Activated effector memory CD4-positive, alpha-beta T cell treated with anti-CD3 and anti-CD28 coated beads, Interleukin-2, amount 50 U/mL, for 16 hours (primary cell): ENCODE measurements around the gene MRTFA.
"Not testable (repeated sequence)": the region's sequence is repeated elsewhere in the genome, so short reads cannot be mapped to it uniquely, and the experiment has no call there.

ENCODE experiments used
- DNase-seq: peaks from one replicate; pipeline ENCODE4 v3.0.0-alpha.2; 2020

MRTFA gene

GRCh38 chr22:40542821-40543540 is 93.5 kb downstream of the MRTFA start:
- DNase-seq, result no peak

- DNase-seq, result no peak
Observed at GRCh38 chr22:40541300-40541699, 95.2 kb downstream of the MRTFA start.

DNA sequence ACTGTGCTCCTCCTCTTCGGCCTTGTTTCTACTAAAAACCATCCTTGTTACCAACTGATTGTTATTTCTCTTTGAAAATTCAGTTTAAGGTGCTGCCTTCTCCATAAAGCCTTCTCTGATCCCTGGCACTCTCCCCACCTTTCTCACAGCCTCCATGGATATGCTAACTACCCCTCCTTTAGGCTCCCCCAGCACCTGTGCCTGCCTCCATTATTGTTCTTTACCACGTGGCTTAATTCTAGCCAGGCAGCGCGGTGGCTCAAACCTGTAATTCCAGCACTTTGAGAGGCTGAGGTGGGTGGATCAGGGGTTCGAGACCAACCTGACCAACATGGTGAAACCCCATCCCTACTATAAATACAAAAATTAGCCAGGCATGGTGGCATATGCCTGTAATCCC is 96.3 kb downstream of the MRTFA start:
- no peak for DNase-seq

GRCh38 chr22:40536149-40536548 is 100.4 kb downstream of the MRTFA start:
- not testable (repeated sequence) for DNase-seq

DNA sequence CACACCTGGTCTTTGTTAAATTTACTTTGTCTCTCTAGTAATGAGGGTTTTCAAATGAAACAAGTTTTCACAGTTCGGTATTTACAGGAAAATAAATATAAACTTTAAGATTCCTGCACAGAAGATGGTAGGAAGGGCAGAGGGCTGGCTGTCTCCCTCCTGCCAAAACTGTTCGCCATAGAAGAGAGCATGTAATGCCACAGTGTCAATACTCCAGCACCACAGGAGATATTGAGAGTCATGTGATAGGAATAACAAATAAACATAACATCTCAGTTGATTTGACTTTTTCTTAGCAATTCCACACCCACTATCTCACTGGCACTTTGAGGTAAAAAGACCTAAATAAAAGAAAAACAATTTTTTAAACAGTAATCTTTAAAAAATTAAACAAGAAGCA is 100.9 kb downstream of the MRTFA start:
- no peak for DNase-seq

- DNase-seq, result no peak
Observed at GRCh38 chr22:40535189-40535512, 101.4 kb downstream of the MRTFA start.

DNA sequence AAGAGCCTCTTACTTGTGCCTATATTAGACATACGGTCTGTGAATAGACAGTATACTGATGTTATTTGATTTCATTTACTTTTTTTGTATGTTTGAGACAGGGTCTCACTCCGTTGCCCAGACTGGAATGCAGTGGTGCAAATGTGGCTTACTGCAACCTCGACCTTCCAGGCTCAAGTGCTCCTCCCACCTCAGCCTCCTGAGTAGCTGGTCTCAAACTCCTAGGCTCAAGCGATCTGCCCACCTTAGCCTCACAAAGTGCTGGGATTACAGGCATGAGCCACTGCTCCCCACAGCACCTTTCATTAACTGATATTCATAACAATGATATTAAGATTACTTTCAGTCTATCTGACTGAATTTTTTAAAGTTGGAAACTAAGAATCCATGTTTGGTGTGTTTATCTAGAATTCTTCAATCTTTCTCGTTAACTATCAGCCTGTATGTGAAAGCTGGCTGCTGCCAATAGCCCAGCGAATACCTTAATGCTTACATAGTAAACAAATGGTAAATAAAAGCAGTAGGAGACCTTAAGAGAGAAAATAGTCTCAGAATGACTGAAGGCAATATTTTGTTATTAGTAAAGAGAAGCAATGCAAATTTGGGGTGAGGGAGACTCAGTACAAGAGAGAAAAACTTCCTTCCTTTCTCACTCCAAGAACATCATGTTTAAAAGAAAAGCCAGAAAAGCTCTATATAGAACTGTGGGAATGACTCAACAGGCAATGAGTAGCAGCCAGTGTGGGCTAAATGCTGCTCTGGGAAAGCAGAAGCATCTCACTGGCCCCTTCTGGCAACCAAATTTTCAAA is 101.9 kb downstream of the MRTFA start:
- DNase-seq, result no peak

GRCh38 chr22:40533712-40534378 is 102.7 kb downstream of the MRTFA start:
- DNase-seq, result peak; percentile 78

- DNase-seq, result no peak
Observed at GRCh38 chr22:40531951-40532900, 104.3 kb downstream of the MRTFA start.

- not testable (repeated sequence) for DNase-seq
Observed at GRCh38 chr22:40530391-40530790, 106.1 kb downstream of the MRTFA start.

GRCh38 chr22:40529821-40530220 is 106.7 kb downstream of the MRTFA start:
- no peak for DNase-seq

- no peak for DNase-seq
Observed at GRCh38 chr22:40526960-40527359, 109.6 kb downstream of the MRTFA start.

GRCh38 chr22:40525250-40525884 is 111.2 kb downstream of the MRTFA start:
- peak; percentile 89 for DNase-seq

DNA sequence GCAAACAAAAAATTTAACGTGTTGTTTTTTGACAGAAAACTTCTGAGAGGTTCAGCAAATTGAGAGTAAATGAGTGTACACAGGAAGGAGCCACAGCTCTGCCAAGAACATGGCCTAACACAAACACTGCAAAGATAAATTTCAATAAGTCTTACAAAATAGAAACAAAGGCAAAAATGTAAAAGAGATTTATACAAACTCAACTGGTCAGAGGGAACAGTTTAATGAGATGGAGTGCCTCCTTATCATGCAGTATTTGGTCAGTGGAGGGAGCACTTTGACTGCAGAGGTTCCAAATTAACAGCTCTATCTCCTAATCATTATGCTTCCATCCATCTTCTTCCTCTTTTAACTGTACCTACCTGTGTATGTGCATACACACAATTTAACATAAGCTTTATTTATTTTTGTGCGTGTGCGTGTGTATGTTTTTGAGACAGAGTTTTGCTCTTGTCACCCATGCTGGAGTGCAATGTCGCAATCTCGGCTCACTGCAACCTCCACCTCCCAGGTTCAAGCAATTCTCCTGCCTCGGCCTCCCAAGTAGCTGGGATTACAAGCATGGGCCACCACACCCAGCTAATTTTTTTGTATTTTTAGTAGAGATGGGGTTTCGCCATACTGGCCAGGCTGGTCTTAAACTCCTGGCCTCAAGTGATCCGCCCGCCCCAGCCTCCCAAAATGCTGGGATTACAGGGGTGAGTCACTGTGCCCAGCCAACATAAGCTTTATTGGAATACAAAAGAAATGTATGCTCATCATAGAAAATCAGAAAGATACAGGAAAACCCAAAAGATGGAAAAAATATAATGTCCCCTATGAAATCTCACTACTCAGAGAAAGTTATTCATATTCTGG is 111.9 kb downstream of the MRTFA start:
- no peak for DNase-seq

DNA sequence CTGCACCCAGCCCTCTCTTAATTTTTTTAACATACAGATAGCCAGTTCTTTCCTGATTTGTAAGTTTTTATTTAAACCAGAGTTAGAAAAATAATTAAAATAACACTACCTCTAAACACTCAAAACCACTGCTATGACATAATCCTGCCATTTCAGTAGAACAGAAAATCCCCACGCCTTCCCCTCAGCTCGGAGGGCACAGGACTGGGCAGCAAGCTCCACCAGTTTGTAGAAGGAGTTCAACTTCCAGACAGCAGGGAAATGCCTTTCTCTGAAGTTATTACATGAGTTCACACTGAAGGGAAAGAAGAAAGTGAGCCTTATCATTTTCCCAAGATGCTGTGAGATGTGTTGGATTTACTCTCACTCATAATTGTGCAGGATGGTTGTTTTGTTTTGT is 114.4 kb downstream of the MRTFA start:
- no peak for DNase-seq

- DNase-seq, result no peak
Observed at GRCh38 chr22:40521046-40521445, 115.5 kb downstream of the MRTFA start.

DNA sequence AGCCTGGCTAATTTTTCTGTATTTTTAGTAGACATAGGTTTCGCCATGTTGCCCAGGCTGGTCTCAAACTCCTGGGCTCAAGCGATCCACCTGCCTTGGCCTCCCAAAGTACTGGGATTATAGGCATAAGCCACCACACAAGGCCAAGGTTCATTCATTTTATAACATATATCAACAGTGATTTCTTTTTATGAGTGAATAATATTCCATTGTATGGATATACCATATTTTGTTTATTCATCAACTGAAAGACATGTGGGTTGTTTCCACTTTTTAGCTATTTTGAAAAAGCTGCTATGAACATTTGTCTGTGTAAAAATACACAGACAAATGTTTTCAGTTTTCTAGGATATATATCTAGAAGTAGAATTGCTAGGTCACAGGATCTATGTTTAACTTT is 116.0 kb downstream of the MRTFA start:
- no peak for DNase-seq

- DNase-seq, result no peak
Observed at GRCh38 chr22:40519948-40520331, 116.6 kb downstream of the MRTFA start.

DNA sequence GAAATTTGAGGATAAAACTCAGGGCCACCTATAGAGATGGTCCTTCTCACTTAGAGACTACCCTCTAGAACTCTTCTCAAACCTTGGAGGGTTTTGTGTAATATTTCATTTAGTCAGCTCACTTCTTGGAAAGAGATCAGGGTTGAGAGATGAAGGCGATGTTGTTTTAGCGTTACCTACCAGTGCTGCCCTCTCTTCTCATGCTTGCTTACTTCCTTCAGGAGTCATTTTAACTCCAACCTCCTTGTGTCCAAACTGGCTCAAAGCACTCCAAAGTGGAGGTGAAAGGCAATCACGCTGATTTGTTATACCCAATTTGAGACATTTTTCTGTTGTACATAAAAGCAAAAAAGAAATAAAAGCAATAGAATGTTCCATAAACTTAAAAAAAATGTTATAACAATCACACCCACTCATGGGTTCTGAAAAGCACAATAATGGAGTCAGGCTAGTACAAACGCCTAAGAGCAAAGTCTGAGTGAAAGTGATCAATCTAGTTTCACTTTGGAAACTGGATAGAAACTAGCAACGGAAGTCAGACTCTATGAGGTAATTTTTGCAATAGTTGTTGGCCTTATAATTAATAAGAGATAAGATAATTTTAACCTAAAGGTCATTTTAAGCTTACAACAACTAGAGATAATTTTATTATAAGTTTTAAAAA is 117.1 kb downstream of the MRTFA start:
- DNase-seq, result no peak

DNA sequence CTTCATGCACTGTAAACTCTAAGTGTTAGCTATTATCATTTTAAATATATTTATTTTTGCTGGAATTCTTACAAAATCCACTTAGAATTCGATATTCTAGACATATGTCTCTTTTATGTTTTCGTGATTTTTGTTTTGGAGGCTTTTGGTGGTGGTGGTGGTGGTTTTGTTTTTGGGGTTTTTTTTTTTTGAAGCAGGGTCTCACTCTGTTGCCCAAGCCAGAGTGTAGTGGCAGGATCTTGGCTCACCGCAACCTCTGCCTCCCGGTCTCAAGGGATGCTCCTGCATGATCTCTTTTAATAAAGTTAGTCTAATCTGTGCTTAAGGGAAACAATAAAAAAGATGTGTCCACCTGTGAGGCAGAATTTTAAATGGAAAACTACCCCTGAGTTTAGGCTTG is 117.7 kb downstream of the MRTFA start:
- DNase-seq, result no peak

DNA sequence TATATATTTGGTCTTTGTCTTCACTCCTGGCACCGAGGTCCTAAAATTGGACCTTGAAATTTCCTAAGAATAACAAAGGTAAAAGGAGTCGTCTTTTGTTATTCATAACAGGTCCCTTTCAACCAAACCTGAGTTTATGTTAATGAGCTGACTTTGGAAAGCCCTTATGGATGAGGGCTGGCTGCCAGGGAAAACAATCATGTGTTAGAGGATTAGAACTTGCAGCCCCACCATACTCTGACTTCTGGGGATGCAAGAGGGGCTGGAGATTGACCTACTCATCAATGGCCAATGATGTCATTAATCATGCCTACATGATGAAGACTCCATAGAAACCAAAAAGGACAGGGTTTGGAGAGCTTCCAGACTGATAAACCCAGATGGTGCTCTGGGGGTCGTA is 118.9 kb downstream of the MRTFA start:
- DNase-seq, result no peak
